ENCODE data around the gene SAMD4B.

Gene SAMD4B

GRCh38 chr19:39299832-39300231 lies 42.4 kb upstream of the SAMD4B start:
- TF ChIP-seq, protein P1, sequence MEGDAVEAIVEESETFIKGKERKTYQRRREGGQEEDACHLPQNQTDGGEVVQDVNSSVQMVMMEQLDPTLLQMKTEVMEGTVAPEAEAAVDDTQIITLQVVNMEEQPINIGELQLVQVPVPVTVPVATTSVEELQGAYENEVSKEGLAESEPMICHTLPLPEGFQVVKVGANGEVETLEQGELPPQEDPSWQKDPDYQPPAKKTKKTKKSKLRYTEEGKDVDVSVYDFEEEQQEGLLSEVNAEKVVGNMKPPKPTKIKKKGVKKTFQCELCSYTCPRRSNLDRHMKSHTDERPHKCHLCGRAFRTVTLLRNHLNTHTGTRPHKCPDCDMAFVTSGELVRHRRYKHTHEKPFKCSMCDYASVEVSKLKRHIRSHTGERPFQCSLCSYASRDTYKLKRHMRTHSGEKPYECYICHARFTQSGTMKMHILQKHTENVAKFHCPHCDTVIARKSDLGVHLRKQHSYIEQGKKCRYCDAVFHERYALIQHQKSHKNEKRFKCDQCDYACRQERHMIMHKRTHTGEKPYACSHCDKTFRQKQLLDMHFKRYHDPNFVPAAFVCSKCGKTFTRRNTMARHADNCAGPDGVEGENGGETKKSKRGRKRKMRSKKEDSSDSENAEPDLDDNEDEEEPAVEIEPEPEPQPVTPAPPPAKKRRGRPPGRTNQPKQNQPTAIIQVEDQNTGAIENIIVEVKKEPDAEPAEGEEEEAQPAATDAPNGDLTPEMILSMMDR (IDR thresholded peaks at IDR 0.05; ENCODE audit: low read depth, low read length): no peak
- no peak for DNase-seq (ENCODE audit: extremely low read depth, low read depth)

DNA sequence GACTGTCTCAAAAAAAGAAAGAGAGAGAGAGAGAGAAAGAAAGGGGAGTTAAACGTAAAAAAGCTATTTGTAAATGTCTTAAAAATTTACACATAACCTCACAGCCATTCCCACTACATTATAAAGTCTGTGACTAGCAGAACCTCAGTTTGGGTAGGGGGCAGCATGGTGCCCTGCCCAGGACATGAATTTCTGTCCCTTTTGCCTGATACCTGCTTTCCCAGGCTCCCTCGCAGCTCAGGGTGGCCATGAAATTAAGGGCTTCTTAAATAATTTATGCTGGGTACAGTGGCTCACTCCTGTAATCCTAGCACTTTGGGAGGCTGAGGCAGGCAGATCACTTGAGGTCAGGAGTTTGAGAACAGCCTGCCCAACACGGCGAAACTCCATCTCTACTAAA lies 41.2 kb upstream of the SAMD4B start:
- no peak for DNase-seq (ENCODE audit: extremely low read depth, low read depth)
- TF ChIP-seq, protein P1 (IDR thresholded peaks at IDR 0.05; ENCODE audit: low read depth, low read length): no peak

DNA sequence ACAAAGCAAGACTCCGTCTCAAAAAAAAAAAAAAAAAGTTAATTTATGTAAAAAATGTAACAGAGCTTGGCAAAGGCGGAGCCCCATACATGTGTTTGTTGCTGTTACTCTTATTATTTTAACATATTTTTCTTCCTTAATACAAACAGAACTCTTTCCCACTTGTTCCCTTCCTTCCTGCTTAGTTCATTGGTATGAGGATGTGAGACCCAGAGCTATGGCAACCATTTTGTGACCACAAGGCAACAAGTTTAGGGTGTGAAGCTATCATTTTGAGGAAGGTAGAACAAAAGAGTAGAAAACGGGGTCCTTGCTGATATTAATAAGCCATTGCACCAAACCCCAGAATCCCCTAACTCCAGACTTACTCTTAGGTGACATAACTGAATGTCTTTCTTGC lies 40.7 kb upstream of the SAMD4B start:
- TF ChIP-seq, protein P1 (IDR thresholded peaks at IDR 0.05; ENCODE audit: low read depth, low read length): no peak
- DNase-seq (ENCODE audit: extremely low read depth, low read depth): no peak

GRCh38 chr19:39303373-39304184 lies 38.6 kb upstream of the SAMD4B start:
- TF ChIP-seq, protein P1 (IDR thresholded peaks at IDR 0.05; ENCODE audit: low read depth, low read length): no peak
- DNase-seq (ENCODE audit: extremely low read depth, low read depth): no peak

GRCh38 chr19:39304185-39304513 lies 38.1 kb upstream of the SAMD4B start:
- TF ChIP-seq, protein P1 (IDR thresholded peaks at IDR 0.05; ENCODE audit: low read depth, low read length): no peak
- DNase-seq (ENCODE audit: extremely low read depth, low read depth): no peak

DNA sequence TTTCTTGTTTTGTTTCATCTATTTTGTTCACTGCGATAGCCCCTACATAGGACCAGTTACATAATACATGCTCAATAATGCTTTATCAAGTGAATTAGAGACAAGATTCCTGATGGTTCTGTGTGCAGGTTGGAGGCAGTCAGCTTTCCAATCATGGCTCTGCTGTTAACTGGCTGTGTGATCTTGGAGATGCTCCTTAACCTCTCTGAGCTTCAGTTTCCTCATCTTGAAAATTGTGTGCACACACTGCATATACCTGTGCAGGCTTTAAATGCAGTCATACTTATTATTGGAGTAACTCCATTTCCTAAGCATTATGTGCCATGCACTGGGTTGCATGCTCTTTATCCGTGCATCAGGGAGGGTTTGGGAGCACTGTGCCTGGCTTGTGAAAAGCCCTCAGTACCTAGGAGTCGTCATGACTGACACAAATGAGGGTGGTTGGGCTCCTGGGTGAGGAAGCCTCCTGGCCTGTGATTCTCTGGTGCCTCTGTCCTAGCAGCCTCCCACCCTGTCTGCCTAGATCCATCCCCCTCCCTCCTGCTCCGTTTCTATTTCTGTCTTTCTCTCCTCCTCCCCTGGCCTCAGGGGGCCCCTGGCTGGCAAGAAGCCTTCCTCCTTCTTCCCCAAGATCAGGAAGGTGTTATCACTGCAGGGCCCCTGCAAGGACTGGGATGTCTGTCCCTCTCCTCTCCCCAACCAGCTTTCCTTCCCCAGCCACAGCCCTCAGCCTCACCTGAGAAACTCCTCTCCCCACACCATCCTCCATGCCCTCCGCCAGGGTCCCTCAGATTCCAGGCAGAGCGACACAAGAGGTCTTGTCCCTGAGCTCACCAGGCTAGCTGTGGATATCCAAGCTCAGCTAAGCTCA lies 37.3 kb upstream of the SAMD4B start:
- DNase-seq (ENCODE audit: extremely low read depth, low read depth): no peak
- TF ChIP-seq, protein P1 (IDR thresholded peaks at IDR 0.05; ENCODE audit: low read depth, low read length): no peak

DNA sequence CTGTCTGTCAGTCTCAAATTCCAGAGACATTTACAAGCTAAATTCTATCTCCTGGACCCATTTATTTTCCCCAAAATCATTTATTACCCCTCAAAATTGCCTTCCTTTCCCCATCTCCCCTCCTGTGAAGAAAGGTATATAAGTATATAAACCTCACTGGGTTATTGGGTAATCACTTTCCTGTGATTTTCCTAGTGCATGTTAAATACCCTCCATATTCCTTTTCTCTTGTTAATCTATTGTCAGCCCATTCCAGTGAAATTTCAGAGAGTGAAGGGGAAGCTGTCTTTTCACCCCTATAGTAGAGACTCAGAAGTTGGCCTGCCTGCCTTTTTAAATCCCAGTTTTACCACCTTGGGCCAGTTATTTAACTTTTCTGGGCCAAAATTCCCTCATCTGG lies 36.1 kb upstream of the SAMD4B start:
- no peak for DNase-seq (ENCODE audit: extremely low read depth, low read depth)
- TF ChIP-seq, protein P1 (IDR thresholded peaks at IDR 0.05; ENCODE audit: low read depth, low read length): no peak
